ENCODE data around the gene BMPR1A.

The BMPR1A gene

DNA sequence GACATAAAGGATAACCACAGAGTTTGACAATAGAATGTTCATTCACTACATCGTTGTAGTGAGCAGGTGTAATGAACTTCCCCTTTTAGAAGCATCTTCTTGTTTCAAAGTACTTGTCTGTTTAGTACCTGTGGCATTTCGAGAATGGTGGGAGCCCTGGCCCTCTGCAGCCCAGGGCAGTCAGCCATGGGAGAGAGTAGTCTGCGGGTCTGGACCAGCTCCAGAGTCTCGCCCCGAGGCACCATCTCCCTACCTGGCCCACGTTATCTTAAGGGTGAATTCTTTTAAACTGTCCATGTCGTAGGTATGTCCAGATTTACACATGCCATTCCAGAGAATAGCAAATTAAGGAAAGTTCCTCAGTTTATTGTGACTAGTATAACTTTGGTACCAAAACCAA is 99.7 kb downstream of the BMPR1A start:
- Histone ChIP-seq H3K27ac (ENCODE audit: poor library complexity, severe bottlenecking) (no peak overlapping the region), H3K4me1 (ENCODE audit: insufficient read depth, poor library complexity, severe bottlenecking) (no peaks in the 10 kb centered on the region)
- TF ChIP-seq, protein P1, sequence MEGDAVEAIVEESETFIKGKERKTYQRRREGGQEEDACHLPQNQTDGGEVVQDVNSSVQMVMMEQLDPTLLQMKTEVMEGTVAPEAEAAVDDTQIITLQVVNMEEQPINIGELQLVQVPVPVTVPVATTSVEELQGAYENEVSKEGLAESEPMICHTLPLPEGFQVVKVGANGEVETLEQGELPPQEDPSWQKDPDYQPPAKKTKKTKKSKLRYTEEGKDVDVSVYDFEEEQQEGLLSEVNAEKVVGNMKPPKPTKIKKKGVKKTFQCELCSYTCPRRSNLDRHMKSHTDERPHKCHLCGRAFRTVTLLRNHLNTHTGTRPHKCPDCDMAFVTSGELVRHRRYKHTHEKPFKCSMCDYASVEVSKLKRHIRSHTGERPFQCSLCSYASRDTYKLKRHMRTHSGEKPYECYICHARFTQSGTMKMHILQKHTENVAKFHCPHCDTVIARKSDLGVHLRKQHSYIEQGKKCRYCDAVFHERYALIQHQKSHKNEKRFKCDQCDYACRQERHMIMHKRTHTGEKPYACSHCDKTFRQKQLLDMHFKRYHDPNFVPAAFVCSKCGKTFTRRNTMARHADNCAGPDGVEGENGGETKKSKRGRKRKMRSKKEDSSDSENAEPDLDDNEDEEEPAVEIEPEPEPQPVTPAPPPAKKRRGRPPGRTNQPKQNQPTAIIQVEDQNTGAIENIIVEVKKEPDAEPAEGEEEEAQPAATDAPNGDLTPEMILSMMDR (IDR thresholded peaks at IDR 0.05; ENCODE audit: poor library complexity, severe bottlenecking) = no peak

DNA sequence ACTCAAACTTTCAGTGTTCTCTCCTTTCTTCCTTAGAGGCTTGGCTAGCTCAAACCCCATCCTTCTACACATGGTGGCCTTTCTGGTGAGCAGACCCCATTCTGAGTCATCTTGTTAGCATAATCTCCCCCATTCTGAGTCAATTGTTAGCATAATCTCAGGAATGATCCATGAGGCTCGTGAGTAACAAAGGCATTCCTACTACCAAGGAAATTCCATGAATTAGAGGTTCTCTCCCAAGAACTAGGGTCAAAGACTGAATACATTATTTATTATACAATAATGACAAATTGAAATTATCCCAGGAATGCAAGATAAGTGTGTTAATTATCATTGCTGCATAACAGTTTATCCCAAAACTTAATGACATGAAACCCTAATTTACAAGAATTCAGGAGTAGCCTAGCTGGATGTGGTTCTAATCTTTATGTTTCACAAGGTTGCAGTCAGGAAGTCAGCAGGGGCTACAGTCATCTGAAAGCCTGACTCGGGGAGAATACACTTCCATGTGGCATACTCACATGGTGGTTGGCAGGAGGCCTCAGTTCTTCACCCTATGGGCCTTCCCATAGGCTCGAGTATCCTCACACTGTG is 100.8 kb downstream of the BMPR1A start:
- Histone ChIP-seq H3K27ac (ENCODE audit: poor library complexity, severe bottlenecking) (no peak overlapping the region), H3K4me1 (ENCODE audit: insufficient read depth, poor library complexity, severe bottlenecking) (no peaks in the 10 kb centered on the region), H3K27me3 (ENCODE audit: insufficient read depth, poor library complexity, severe bottlenecking) (no peaks in the 10 kb centered on the region), H3K4me3 (ENCODE audit: severe bottlenecking) (no peak overlapping the region), H3K9me3 (ENCODE audit: severe bottlenecking) (no peaks in the 10 kb centered on the region), H3K36me3 (ENCODE audit: low read depth) (no peaks in the 10 kb centered on the region)
- DNase-seq (ENCODE audit: low spot score) (no peak), ATAC-seq (ENCODE audit: low read depth) (no peak)
- TF ChIP-seq, protein P1 (IDR thresholded peaks at IDR 0.05; ENCODE audit: poor library complexity, severe bottlenecking) = no peak

More for the DNA sequence above, 99.7 kb downstream of the BMPR1A start:
- Histone ChIP-seq H3K4me3 (ENCODE audit: severe bottlenecking) (no peak overlapping the region), H3K36me3 (ENCODE audit: low read depth) (0 out of 2 replicates have a peak, but pooled peaks cover 3% of the 10 kb centered on the region), H3K9me3 (ENCODE audit: severe bottlenecking) (no peaks in the 10 kb centered on the region), H3K27me3 (ENCODE audit: insufficient read depth, poor library complexity, severe bottlenecking) (no peaks in the 10 kb centered on the region)
- DNase-seq (ENCODE audit: low spot score) (no peak), ATAC-seq (ENCODE audit: low read depth) (no peak)

DNA sequence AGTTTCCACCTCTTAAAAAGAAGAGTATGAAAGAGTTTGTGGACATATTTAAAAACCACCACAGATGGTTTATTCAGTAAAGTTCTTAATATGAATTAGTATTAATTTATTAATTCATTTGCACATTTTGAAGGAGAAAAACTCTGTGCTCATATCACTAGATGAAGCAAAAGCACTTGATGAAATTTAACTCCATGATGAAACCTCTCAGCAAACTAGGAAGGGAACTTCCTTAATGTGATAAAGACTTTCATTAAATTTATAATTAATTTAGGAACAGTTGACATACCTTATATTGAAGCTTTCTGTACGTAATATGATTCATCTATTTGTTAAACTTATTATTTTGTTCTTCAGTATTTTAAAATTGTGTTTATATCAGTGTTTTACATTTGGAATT is 101.6 kb downstream of the BMPR1A start:
- Histone ChIP-seq H3K27me3 (ENCODE audit: insufficient read depth, poor library complexity, severe bottlenecking) (no peaks in the 10 kb centered on the region), H3K9me3 (ENCODE audit: severe bottlenecking) (no peaks in the 10 kb centered on the region), H3K27ac (ENCODE audit: poor library complexity, severe bottlenecking) (no peak overlapping the region), H3K36me3 (ENCODE audit: low read depth) (no peaks in the 10 kb centered on the region), H3K4me1 (ENCODE audit: insufficient read depth, poor library complexity, severe bottlenecking) (no peaks in the 10 kb centered on the region), H3K4me3 (ENCODE audit: severe bottlenecking) (no peak overlapping the region)
- no peak for ATAC-seq (ENCODE audit: low read depth)
- DNase-seq (ENCODE audit: low spot score) = no peak
- TF ChIP-seq, protein P1 (IDR thresholded peaks at IDR 0.05; ENCODE audit: poor library complexity, severe bottlenecking) = no peak

DNA sequence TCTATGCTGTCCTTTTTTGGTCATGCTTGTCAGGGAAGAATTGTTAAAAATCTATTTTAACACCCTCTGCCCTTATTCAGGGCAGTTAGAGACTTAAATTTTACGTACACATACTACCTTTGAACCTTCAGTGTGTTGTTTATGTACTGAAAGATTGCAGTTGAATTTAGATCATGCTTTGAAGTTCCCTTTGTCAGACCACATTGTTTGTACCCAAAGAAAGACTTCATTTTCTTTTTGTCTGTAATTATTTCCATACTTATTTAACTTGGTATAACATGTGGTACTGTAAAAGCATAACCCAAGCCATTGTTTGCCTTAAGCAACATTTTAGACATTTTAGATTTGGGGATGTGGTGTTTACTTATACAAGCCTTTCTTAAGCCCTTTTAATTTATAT is 104.9 kb downstream of the BMPR1A start:
- Histone ChIP-seq H3K9me3 (ENCODE audit: severe bottlenecking) (no peaks in the 10 kb centered on the region), H3K27me3 (ENCODE audit: insufficient read depth, poor library complexity, severe bottlenecking) (no peaks in the 10 kb centered on the region), H3K36me3 (ENCODE audit: low read depth) (no peaks in the 10 kb centered on the region), H3K27ac (ENCODE audit: poor library complexity, severe bottlenecking) (no peak overlapping the region), H3K4me3 (ENCODE audit: severe bottlenecking) (no peak overlapping the region), H3K4me1 (ENCODE audit: insufficient read depth, poor library complexity, severe bottlenecking) (no peaks in the 10 kb centered on the region)
- TF ChIP-seq, protein P1 (IDR thresholded peaks at IDR 0.05; ENCODE audit: poor library complexity, severe bottlenecking) = no peak
- ATAC-seq (ENCODE audit: low read depth) (no peak), DNase-seq (ENCODE audit: low spot score) (no peak)

DNA sequence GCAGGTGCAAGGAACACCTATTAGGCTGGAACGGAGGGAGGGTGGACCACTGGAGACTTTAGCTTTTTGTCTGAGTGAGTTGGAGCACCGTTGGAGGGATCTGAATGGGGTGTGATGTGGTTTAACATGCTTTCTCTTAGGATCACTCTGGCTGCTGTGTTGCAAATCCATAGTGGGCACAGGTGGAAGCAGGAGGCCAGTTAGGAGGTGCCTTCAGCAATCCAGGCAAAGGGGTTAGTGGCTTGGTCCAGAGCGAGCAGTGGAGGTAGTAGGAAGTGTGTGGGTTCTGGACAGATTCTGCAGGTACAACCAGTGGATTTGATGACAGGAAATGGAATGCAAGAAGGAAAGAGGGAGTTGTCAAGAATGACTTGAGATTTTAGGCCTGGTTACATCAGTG is 106.0 kb downstream of the BMPR1A start:
- TF ChIP-seq, protein P1 (IDR thresholded peaks at IDR 0.05; ENCODE audit: poor library complexity, severe bottlenecking) = no peak
- H3K9me3 ChIP-seq (ENCODE audit: severe bottlenecking) = no peaks in the 10 kb centered on the region
- DNase-seq (ENCODE audit: low spot score) = no peak
- no peaks in the 10 kb centered on the region for H3K36me3 ChIP-seq (ENCODE audit: low read depth)
- H3K4me1 ChIP-seq (ENCODE audit: insufficient read depth, poor library complexity, severe bottlenecking) = no peaks in the 10 kb centered on the region
- ATAC-seq (ENCODE audit: low read depth) = no peak
- H3K4me3 ChIP-seq (ENCODE audit: severe bottlenecking) = no peak overlapping the region
- no peaks in the 10 kb centered on the region for H3K27me3 ChIP-seq (ENCODE audit: insufficient read depth, poor library complexity, severe bottlenecking)
- no peak overlapping the region for H3K27ac ChIP-seq (ENCODE audit: poor library complexity, severe bottlenecking)

All from RWPE2 (cell line).